Neural progenitor cell (in vitro differentiated cells): ENCODE data around the gene MNT.

Experiments
- EZH2 ChIP-seq: fragments of 200-600 bp; sonication (generic); IDR thresholded peaks from 2 replicates; pipeline ENCODE4 v1.6.1; 2017; ENCODE audit warnings: antibody characterized with exemption, mild to moderate bottlenecking, moderate library complexity
- EZH2phosphoT487 ChIP-seq: fragments of 200-600 bp; sonication (generic); IDR thresholded peaks from 2 replicates; pipeline ENCODE4 v1.6.1; 2017; ENCODE audit warnings: antibody characterized with exemption
- TF ChIP-seq, protein P1 (sequence below): fragments of 200-600 bp; sonication (generic); IDR thresholded peaks from 2 replicates; pipeline ENCODE4 v1.5.1; 2017; ENCODE audit warnings: antibody characterized with exemption, mild to moderate bottlenecking

DNA sequence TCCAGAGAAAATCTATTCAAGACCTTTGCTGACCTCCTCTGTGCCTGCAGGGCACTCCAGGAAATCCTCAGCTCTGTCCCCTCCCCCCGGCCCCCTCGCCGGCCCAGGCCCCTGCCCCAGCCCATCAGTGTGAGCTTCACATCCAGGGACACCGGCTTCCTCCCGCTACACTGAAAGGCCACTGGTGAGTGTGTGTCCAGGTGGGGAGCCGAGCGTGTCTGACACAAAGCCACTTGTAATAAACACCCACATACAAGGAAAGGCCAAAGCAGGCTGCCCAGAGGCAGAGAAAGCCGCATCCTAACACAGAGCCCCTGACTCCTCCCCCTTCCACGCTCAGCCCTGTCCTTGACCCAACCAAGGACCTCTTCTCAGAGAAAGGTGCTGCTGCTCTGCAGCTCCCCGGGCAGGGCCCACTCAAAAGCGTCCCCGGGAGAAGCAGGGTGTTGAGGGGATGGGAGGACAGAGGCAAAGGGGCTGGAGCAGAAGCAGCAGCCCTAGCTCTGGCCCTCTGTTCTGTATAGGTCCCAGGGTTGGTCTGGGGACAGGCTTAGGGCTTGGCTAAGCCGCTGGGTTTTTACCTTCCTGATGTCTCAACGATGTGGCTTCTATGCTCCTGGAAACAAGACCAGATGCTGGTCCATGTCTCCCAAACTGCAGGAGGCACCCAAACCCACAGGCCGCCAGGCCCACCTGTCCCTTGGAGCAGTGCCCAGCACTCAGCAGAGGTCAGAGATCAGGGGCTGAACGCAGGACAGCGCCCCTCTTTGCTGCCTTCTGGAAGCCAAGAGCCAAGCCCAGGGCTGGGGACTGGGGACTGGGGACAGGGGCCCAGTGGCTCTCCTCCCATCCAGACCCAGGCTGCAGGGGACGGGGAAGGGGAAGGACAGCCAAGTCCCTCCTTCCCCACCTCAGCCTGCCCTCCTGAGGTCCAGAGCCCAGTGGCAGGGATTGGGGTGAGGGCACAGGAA, 15.3 kb downstream of the MNT start:
- TF ChIP-seq, protein P1, sequence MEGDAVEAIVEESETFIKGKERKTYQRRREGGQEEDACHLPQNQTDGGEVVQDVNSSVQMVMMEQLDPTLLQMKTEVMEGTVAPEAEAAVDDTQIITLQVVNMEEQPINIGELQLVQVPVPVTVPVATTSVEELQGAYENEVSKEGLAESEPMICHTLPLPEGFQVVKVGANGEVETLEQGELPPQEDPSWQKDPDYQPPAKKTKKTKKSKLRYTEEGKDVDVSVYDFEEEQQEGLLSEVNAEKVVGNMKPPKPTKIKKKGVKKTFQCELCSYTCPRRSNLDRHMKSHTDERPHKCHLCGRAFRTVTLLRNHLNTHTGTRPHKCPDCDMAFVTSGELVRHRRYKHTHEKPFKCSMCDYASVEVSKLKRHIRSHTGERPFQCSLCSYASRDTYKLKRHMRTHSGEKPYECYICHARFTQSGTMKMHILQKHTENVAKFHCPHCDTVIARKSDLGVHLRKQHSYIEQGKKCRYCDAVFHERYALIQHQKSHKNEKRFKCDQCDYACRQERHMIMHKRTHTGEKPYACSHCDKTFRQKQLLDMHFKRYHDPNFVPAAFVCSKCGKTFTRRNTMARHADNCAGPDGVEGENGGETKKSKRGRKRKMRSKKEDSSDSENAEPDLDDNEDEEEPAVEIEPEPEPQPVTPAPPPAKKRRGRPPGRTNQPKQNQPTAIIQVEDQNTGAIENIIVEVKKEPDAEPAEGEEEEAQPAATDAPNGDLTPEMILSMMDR: no peak
- TF ChIP-seq EZH2phosphoT487: no peak
- TF ChIP-seq EZH2: no peak
